UCSD-AML1 (cell line): ENCODE measurements around the gene ARHGAP22.
"Not testable (repeated sequence)": the region's sequence is repeated elsewhere in the genome, so short reads cannot be mapped to it uniquely, and the experiment has no call there.

Experiments
- DNase-seq: peaks from one replicate; lab custom pipeline; 2025; ENCODE audit not compliant: unreplicated experiment; lab: John Stamatoyannopoulos, UW

Gene ARHGAP22, protein sequence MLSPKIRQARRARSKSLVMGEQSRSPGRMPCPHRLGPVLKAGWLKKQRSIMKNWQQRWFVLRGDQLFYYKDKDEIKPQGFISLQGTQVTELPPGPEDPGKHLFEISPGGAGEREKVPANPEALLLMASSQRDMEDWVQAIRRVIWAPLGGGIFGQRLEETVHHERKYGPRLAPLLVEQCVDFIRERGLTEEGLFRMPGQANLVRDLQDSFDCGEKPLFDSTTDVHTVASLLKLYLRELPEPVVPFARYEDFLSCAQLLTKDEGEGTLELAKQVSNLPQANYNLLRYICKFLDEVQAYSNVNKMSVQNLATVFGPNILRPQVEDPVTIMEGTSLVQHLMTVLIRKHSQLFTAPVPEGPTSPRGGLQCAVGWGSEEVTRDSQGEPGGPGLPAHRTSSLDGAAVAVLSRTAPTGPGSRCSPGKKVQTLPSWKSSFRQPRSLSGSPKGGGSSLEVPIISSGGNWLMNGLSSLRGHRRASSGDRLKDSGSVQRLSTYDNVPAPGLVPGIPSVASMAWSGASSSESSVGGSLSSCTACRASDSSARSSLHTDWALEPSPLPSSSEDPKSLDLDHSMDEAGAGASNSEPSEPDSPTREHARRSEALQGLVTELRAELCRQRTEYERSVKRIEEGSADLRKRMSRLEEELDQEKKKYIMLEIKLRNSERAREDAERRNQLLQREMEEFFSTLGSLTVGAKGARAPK

DNA sequence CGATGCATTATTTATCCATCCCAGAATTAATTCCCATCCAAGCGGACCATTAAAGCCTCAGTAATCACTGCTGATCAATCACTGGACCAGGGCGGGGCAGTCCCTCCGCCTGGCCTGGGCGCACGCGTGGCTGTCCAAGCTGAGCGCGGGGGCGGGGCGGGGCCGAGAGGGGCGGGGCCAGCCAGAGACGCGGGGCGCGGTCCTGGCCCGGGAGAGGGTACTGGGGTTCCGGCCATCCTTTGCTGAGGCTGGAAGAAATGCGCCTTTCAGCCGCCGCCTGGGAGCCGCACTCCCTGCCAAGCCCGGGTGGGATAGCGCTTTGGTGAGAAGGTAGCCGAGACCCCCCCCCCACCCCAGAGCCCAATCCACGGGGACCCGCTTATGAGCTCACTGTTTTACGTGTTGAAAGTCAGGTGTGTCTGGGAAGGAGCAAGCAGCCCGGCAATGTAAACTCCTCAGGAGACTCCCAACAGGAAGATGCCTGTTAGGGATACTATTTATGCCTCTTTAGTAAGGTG lies at the start of gene ARHGAP22:
ARHGAP22 (minus strand) TSS at position 83 of the 518 bp plus-strand sequence. CDS start 277 bp downstream, outside the sequence.
- DNase-seq: no peak

DNA sequence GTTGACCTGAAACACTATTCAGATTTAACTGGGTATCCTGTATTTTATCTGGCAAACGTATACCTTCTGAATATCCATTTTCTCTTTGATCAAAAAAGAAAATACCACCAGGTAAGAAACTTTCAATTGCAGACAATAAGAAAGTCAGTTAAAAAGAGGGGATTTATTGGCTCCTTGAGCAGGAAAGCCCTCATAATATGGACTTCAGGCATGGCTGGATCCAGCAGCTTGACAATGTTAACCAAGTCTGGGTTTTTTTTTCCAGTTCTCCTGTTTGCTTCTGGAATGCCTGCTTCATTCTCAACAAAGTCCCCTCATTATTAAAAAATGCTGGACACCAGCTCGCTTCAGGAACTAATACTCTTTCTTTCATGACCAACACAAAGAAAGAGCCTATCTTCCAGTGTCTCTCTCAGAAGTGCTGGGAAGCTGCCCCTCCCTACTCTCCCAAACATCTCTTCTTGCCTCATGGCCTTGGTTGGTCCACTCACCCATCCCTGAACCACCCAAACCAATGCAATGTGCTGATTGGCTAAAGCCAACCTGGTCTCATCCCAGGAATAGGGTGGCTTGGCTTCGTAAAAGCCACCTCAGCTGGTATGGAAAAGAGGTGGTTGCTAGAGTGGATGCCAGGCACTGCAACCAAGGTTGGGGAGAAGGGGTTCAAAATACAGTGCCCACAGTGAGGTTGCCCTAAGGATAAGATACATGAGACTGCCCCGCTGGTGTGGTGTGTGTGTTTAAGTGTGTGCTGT lies 49.2 kb upstream of the ARHGAP22 start:
- DNase-seq: no peak

DNA sequence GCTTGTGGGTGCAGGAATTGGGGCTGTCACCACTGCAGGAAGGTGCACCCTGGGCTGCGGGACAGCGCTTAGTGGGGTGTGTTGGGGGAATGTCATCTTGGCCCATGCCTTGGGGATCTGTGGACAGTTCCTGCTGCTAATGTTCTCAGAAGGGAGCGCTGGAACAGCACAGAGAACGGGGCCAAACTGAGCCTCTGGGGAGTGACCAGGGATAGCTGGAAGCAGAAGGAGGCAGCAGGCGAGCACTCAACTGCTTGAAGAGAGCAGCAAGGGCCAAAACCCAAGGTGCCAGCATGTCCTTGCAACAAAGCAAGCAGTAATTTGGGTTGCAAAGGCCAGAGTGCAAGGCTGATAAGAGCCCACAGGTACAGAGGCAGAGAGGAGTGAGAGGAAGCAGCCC lies 48.5 kb upstream of the ARHGAP22 start:
- no peak for DNase-seq

DNA sequence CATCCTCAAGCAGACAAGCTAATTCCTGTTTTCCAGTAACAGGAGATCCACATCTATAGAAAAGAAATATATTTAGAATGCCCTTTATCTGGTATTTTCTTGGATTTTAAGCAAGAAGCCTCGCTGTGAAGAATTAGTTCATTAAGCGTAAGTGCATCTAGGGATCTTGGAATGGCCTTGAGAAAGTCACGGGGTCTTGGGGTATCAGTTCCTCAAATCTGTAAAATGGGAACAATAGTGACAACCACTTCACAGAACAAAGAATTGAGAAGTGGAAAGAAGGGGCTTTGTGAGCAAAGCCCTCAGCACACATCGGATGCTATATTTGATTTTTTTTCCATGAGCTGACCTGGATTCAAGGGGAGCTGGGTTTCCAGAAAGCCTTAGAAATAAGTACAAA lies 47.5 kb upstream of the ARHGAP22 start:
- no peak for DNase-seq

DNA sequence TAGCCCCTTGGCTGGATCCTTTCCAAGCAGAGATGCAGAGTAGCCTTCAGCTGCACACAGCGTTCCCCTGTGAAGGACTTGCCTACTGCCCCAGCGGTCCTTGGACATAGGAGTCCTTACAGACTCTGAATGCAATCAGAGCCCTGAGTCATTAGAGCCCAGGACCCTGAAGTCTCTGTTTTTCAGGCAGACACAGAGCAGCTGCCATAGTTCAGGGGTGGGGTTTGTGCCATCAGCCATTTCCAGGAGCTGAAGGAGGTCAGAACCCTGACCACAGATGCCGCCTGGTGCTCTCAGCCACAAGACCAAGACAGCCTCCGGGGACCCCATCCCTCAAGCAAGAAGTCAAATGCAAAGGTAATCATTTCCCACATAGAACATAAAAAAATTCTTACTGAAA lies 47.0 kb upstream of the ARHGAP22 start:
- no peak for DNase-seq

DNA sequence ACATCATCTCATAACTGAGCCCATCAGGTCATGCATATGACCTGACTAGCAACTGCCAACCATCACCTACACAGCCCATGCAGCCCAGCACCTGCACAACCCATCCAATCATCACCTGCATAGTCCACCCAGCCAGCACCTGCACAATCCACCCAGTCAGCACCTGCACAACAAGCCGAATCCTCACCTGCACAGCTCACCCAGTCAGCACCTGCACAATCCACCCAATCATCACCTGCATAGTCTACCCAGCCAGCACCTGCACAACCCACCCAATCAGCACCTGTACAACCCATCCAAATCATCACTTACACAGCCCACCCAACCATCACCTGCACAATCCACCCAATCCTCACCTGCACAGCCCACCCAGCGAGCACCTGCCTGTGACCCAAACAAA lies 46.4 kb upstream of the ARHGAP22 start:
- no peak for DNase-seq

DNA sequence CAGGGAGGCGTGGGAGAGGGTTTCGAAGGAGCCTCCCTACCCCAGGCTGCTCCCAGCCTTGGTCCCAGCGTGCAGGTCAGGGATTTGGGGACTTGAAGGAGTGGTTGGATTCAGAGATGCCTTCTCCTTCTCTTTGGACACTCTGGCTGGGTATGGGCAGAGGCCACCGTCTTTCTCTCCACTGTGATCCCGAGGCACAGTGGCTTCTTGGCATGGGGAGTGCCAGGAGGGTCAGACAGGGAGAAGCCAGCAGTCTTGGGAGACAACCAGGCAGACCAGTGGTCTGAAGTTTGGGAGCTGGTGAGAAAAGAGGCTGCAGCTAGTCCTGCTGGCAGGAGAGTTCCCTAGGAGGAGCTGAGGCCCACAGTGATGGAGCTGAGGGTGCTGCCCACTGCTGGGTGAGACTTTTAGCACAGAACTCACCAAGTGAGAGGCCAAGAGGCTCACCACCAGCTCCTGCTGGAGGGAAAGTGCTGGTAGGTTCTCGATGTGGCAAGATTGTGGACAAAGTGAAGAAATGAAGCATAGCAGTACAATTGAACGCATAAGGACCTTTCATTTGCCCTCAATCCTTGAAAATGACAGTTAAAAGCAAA lies 44.6 kb upstream of the ARHGAP22 start:
- DNase-seq: peak; percentile 52

DNA sequence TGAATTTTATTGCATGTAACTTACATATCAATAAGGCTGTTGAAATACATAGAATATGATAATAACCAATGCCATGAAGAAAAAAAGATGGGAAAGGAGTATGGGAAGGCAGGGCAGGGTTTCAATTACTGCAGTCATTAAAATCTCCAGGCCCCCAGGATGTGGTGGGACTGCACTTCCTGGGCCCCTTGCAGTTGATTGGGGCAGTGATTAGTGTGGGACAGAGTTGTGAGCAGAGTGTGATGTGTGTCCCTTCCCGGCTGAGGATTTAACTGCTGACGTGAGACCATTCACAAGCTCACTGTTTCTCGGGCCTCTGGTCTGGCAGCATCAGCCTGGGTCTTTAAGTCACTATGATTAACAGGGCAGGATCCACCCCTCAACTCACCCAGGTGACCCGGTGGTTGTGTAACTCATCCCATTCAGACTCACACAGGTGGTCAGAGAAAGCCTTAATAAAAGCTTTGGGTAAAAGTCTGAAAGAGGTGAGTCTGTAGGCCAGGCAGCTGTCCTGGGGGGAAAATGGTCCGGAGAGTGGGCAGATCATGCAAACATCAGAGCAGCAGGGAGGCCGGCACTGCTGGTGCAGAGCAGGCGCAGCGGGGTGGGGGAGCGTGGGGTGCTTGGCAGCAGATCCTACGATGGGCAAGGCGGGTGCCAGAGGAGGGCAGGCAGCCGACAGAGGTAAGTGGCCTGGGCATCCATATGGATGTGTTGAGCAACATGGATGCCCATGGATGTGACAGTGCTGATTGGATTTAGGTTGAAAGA lies 43.5 kb upstream of the ARHGAP22 start:
- DNase-seq: no peak

DNA sequence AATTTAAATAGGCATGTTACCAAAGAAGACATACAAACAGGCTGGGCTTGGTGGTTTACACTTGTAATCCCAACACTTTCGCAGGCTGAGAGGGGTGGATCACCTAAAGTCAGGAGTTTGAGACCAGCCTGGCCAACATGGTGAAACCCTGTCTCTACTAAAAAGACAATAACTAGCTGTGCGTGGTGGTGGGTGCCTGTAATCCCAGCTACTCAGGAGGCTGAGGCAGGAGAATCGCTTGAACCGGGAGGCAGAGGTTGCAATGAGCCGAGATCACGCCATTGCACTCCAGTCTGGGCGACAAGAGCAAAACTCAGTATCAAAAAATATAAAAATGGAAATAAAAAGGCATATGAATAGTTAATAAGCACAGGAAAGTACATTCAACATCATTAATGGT lies 42.2 kb upstream of the ARHGAP22 start:
- DNase-seq: not testable (repeated sequence)

DNA sequence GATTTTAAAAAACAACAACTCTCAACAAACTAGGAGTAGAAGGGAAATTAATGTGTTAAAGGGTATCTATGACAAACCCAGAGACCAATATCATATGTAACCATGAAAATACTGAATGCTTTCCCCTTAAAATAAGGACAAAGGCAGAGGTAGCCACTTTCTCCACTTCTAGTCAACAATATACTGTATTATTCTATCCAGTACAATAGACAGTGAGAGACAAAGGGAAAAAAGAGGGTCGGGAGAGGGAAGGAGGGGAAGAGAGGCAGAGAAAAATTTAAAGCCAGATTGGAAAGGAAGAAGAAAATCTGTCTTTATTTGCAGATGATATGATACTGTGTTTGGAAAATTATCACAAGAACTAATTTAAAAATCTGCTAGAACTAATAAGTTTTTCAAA lies 40.7 kb upstream of the ARHGAP22 start:
- DNase-seq: no peak

DNA sequence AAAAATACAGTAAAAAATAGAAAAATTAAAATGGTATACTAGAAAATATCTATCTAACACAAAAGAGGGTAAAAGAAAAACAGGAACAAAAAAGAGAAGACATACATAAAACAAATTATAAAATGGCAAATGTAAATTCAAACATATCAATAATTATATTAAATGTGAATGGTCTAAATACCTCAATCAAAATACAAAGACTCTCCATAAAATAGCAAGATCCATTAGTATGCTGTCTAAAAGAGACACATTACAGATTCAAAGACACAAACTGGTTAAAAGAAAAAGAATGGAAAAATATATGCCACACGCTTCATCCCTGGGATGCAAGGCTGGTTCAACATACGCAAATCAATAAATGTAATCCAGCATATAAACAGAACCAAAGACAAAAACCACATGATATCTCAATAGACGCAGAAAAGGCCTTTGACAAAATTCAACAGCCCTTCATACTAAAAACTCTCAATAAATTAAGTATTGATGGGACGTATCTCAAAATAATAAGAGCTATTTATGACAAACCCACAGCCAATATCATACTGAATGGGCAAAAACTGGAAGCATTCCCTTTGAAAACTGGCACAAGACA lies 36.3 kb upstream of the ARHGAP22 start:
- not testable (repeated sequence) for DNase-seq

DNA sequence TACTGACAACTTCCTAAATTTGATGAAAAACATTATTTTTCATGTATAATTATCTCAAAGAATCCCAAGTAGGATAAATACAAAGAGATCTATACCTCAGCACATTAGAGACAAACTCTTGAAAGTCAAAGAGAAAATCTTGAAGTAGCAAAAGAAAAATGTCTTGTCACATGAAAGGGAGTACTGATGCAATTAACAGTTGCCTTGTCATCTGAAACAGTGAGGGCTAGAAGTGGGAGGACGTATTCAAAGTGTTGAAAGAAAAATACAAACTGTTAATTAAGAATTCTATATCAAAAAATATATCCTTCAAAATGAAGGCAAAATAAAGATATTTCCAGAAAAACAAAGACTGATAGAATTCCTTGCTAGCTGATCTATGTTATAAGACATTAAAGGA lies 35.5 kb upstream of the ARHGAP22 start:
- no peak for DNase-seq

DNA sequence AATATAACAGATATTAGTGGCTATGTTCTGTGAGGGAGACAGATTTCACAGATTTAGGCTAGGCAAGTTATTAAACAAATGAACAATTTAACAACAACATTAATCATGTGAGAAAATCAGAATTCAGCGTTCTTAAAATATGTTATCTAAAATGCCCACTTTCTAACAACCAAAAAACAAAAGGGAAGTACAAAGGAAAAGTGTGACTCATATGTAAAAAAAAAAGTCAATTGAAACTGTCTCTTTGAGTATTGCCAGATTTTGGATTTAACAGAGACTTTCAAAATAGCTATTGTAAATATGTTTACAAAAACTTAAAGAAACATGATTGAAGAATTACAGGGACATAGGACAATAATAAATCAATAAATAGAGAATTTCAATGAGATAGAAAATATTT lies 34.8 kb upstream of the ARHGAP22 start:
- DNase-seq: no peak

DNA sequence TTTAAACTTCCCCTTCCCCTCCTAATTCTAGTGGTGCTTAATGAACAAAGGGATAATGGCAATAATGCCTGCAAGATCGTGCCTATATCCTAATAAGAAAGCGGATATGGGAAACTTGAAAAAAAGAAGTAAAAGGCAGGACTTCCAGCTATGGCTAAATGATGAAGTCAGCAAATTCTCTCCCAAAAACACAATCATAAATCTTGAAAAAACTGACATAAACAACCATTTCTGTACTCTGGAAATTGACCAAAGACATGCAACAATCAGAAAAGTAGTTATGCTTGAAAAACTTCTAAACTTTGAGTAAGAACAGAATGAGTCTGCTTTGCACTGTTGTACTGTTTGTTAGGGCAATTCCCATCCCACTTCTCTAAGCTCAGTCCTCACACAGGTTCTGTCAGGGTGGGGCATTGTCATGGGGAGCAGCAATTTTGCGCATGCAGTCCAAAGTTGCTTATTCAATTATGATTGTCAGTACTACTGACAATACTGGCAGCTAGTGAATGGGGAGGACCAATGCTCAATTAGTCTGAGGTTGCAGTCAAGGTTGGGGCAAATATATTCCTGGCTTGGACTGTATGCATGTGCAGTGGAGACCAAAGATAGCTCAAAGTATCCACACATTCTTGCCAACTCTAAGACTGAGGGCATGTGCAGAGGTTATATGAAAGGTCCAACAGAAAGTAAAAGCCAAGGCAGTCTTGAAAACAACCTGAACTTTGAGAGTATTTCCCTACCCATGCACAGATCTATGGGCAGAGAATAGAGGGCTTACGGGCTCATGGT lies 34.1 kb upstream of the ARHGAP22 start:
- DNase-seq: no peak

DNA sequence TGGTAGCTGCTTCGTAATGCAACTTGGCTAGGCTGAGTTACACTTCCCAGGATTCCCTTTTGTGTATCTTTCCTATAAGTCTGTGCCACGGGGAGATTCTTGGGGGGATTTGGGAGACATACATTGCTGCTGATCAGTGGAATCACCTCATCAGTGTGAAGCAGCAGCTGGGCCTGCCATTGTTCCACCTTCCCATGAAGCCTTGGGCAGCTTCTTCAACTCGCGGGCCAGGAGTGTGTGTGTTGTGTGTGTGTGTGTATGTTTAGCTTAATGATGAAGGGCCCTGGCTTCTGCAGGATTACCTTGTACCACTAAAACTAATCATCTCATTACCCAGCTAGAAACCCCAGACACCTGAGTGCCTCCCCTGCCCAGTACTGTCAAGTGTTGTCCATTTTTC lies 33.3 kb upstream of the ARHGAP22 start:
- no peak for DNase-seq

DNA sequence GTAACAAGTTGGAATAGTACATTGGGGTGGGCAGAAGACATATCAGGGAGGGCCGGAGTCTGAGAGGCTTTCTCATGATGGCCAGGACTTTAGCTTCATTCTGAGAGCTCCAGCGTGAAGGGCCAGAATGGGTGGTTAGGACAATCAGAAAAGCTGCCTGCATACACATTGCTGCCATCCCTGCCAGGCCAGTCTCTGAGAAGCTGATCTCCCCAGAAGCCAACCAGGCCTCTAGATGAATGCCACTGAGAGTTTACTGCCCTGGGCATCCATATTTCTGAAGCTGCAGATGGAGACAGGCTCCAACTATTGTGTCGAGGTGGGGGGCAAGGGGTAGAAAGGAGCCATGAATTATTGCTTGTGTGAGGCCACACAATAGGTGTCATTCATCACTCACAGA lies 32.0 kb upstream of the ARHGAP22 start:
- DNase-seq: no peak

DNA sequence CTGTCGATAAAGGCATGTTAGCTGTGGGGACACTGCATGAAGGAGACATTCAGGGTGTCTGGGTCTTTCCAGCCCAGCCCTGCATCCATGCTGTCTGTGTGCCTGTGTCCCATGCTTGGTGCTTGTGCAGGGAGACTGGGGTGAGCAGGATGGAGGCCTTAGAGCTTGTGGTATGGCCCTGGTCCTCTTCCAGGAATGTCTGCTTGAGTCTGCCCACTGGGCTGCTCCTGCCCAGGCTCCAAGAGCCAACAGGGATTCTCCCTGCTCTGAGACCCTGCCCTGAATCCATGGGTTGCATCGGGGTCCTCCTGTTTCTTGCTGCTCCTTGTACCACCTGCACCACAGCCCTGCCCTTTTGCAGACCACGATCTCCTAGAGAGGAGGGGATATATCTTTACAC lies 31.4 kb upstream of the ARHGAP22 start:
- DNase-seq: no peak

DNA sequence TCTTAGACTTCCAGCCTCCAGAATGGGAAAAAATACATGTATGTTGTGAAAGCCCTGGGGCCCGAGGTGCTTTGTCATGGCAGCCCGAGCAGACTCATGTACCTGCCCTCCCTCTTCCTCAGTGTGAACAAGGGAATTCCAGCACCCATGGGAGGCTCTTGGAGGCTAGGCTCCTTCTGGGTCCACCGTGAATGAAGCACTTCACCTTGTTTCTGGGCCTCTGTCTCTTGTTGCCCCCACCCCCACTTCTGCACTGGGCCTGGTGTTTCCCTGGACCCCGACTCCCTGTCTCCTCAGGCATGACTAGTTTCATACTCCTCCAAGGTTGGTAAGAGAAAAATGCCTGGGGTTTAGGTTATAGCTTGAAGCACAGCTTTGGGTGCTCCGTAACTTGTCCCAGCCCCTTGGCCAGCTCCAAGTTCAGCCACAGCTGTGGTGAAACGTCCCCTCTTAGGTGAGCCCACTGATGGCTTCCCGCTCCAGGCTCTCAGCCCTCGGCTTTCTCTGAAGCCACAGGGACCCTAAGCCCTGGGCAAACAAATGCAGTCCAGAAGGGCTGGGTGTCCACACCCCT lies 30.2 kb upstream of the ARHGAP22 start:
- no peak for DNase-seq
